NCI-H526 (cell line): ENCODE measurements around the gene GPC6.

Experiments
- DNase-seq, 2 experiments: peaks; one replicate each; lab custom pipeline; 2025; lab: John Stamatoyannopoulos, UW

GPC6 gene

DNA sequence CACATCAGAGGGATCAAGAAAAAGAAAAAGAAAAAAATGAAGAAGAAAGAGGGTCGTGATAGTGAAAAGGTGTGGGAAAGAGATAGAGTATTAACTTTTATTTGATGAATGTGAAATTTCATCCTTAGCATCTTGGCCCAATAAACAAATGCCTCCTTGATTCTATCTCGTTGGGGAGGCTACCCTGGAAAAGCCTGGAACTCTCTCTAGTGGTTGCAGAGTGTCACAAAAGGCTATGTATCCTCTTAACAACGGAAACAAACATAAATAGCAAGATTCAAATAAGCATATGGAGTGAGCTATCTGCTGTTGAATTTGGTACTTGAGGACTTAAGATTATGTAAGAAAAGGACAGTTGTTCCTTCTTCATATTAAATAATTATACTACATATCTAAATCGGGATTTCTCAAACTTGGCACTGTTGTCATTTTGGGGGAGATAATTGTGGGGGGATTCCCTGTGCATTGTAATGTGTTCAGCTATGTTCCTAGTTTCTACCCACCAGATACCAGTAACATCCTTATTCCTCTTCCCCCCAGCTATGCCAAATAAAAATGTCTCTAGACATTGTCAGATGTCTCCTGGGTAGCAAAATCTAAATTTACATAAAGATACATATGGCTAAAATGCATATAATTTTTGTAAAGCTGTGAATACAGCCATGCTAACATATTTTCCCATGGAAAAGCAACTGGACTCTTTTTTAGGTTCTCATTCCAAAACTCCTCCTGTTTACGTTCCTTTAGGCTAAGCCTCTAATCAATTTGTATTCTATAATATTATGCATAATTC lies 695.7 kb downstream of the GPC6 start:
- no peak for DNase-seq

DNA sequence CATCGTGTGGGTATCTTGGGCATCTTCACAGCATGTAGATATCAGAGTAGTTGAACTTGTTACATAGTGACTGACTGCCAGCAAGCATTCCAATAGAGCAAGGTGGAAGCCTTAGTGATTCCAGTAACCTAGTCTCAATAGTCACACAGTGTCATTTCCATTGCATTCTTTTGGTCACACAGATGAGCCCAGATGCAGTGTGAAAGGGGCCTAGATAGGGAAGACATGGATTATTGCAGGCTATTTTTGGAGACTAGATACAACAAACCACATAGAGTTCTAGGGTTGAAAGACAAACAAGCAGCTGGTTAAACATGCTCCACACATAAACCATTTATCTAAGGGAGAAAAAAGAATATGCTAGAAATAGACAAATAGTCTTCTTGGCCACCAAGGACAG lies 699.4 kb downstream of the GPC6 start:
- DNase-seq, result peak; percentile 49 to 77

DNA sequence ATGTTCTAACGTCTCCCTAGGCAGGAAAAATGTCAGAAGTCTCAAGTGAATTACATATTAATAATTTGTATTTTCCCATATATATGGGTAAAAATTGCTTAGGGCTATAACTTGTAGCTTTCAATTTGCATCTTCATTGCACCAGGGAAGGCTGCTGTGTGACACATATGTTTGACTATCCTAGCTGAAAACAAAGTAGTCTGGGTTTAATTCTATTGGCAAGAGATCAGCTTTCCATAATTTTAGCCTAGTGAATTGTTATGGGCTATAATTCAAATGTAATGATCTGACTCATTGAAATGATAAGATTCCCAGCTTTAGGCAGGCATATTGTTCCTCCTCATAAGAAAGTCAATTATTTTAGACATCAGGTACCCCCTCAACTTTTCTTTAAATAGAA lies 699.8 kb downstream of the GPC6 start:
- DNase-seq, result peak; percentile 53 to 77

DNA sequence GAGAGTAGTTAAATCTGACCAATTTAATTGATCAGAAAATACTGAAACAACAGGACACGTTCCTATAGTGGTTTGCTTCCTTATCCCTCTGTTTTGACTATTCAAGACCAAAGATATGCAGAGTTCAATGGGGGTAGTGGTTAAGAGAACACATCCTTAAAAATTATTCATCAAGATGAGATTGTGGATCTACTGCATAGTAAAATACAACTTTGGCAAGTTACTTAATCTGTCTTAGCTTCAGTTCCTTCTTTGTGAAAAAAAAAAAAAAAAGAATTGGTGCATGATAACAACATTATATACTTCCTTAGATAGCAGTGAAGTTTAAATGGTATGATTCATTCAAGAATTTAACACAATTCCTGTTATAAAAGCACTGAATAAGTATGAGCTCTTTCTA lies 700.8 kb downstream of the GPC6 start:
- DNase-seq, result no peak

DNA sequence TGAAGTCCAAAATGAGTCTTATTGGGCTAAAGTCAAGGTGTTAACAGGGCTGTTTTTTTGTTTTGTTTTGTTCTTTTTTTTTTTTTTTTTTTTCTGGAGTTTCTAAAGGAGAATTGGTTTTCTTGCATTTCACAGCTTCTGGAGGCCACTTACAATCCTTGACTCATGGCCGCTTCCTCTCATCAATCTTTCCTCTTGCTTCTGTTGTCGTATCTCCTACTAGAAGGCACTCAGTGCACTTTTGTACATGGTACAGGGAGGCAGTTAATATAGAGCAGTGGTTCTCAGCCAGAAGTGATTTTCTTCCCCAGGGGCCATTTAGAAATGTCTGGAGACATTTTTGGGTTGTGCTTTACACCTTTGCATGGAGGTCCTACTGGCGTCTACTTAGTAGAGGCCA lies 706.3 kb downstream of the GPC6 start:
- no peak for DNase-seq

DNA sequence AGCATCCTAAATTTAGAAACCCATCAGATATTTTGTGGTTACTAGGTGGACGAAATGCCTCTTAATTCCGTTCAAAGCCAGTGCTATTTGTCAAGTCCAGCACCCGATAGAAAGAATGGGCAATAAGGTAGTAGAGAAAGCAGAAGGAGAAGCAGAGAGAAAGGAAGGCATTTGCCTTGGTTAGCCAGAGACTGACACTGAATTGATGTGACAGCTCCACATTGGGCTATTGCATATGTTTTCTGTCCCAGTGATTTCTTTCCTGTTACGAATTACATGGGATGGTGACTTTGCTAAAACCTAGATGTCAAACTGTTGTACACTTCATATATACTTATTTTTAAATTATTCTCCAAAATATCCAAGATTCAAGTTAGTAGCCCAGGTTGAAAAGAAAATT lies 710.3 kb downstream of the GPC6 start:
- no peak for DNase-seq

DNA sequence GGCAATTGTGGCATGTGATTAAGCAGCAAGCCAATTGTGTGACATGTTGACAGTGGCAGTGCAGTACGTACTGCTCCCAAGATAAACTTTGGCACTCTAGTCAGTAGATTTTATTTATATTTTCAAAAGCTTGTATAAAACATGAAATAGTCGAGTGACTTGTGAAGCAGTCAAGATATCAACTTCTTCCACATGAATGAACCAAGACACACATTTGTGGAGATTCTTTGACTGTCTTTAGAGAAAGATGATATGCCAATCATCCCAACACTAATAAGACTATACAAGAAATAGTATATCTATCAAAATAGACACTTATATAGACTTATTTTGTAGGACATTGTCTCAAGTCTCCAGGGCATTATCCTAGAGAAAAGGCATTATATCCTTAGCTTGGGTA lies 714.8 kb downstream of the GPC6 start:
- DNase-seq, result no peak

DNA sequence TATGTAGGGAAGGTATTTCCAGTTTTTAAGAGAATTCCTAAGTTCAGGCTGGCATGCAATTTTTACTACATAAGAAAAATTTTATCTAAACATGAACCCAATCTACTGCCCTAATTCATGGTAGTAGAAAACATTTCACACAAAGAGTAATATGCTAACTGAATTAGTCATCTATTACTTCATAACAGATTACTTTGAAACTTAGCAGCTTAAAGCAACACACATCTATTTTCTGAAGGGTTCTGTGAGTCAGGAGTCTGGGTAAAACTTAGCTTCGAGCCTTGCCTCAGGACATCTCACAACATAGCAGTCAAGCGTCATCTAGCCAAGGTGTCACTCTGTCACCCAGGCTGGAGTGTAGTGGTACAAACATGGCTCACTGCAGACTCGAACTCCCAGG lies 715.4 kb downstream of the GPC6 start:
- DNase-seq, result no peak

DNA sequence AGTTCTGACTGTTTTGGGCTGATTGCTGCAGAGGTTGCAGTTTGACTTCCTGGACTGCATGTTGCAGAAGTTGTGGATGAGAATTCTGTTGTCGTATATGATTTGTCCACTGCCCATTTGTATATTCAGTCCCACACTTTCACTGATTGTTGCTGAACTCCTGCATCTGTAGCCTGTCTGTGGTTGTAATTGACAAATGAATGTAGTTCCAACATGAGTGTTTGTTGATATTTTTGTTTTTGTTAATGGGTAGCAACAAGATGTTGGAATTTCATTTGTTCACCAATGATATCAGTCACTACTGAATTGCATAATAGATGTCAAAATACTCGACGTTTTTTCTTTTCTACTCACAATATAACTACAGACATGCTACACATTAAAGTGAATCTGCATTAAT lies 719.0 kb downstream of the GPC6 start:
- no peak for DNase-seq

DNA sequence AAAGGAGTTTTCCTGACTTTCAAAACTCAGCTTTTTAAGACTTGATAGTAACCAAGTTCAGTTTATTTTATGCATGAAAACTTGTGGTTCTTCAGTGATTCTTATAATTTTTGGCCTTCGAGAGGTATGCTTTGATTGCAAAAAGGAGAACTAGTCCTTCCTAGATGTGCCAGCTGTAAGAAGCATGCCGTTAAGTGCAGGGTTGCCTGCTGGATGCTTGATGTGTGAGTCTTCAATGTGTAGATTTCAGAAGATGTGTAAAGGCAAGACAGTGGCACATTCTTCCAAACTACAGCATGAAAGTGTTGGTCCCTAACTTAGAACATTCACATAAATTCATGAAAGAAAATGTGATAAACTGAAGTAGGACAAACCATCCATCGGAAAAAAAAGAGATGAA lies 720.4 kb downstream of the GPC6 start:
- DNase-seq, result no peak

DNA sequence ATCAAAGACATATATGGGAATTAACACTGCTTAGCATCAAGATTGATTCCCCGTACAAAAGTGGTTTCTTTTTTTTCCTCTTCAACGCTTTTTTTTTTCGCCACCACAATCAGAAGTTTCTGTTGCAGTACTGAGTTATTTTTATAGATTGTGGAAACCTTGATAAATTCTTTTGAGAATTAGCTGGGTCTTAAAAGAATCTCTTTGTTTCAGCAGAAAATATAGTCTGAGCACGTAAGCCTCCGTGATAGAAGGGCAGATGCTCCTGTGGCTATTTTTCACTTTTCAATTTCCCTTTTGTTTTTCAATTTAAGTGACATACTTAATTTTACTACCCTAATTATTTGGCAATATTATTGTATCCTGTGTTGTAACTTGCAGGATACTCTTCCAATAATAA lies 721.0 kb downstream of the GPC6 start:
- DNase-seq, result no peak

DNA sequence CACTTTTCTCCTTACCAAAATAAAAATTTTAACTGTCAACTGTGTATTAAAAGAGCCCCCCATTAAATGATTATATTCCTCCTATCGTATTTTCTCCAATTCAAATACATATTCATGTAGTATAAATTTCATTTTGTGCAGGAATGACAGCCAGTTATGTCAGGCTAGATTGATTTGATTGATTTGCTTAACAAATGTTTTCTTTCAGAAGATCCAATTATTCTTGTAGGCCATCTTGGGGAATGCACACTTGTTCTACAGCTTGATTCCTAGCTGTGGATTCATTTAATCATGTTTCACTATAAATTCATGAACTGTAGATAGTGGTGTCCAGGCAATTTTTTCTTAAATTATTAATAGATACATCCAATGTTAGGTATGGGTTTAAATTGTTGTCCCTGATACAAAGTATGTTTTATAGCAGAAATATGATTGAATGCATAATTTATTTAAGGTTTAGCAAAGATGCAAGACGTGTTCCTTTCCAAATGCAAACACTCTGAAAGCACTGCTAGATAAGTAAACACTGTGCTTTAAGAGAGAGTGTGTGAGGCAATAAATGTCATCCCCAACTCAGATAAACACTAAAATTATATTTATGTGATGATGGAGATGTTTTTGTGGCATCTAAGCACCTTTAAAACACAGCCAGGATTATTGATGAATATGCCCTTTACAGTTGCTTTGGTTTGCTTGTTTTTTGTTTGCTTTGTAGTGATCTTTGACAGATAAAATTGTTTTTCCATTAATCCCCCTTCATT lies 721.7 kb downstream of the GPC6 start:
- peak; percentile 57 to 64 for DNase-seq

DNA sequence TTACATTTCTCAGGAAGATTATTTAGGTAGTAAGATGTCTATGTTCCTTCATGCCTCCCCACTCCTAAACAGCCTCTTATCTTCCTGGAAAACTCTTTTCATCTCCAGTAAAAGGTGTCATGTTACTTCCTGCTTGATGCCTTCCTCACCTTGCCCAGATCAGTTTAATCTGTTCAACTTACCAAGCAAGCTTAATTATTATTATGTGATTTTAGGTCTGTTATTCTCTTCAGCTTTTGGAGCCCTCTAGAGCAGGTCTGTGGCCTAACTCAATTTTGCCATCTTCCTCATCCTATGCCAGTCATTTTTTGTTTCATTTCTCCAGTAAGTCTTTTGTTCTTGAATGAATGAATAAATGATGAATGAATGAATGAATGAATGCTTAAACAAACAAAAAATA lies 724.5 kb downstream of the GPC6 start:
- DNase-seq, result peak in 1 of 2 experiments; percentile 31

DNA sequence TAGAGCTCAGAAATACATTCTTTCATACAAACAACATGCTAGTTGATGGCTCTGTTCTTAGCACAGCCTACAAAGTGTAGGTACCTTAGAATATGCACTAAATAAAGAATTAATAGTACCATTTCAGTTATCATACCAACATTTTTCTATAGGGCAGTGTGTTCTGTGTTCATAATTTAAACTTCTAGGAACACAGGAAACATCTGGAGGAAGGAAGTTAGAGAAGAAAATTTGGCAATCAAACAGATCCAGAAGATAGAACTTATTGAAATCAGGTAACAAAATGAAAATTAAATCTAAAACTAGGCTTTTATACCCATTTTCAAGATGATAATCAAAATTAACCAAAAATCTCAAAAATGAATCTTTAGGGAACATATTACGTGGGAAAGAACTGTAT lies 725.3 kb downstream of the GPC6 start:
- no peak for DNase-seq

DNA sequence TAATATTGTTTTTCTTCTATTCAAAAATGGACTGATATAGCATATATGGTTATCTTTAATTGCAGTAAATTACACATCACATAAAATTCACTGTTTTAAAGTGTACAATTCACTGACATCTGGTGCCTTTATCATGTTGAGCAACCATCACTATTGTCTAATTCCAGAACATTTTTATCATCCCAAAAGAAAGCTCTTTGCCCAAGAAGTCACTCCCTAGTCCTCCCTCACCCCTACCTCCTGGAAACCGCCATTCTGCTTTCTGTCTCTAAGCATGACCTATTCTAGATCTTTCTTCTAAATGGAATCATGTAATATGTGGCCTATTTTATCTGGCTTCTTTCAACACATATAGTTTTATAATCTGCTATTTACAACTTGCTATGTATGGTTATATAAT lies 727.2 kb downstream of the GPC6 start:
- DNase-seq, result no peak

DNA sequence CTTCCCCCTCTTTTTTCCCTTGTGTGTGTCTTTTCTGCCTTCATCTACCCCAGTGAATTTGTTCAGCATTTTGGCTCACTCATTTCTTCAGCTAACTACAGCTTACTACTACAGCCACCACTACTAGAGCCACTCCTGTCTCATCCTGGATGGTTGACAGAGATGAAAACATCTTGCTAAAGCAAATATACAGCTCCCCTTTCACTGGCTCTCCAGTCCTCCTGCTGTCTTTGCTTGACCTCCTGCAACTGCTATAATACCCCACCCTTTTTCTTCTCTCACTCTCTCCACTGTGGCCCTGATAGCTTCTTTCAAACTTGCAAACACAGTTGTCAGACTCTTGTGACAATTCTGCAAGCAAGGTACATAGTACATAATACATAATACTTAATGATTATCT lies 729.3 kb downstream of the GPC6 start:
- DNase-seq, result no peak

DNA sequence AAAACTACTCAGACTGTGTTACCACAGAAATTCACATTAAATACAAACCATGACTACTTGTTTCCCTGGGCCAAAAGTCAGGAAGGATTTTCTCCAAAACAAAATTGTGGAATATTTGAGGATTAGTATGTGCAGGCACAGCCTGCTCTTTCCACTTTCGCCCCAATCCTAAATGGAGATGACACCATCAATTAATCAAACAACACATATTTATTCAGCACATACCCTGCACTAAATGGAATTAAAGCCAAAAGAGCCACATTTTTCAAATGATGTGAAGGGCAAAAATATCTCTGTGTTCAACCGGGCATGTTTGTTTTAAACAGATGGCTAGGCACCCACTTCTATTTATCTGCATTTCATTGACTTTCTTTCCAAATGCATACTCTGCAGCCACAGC lies 729.8 kb downstream of the GPC6 start:
- no peak for DNase-seq

DNA sequence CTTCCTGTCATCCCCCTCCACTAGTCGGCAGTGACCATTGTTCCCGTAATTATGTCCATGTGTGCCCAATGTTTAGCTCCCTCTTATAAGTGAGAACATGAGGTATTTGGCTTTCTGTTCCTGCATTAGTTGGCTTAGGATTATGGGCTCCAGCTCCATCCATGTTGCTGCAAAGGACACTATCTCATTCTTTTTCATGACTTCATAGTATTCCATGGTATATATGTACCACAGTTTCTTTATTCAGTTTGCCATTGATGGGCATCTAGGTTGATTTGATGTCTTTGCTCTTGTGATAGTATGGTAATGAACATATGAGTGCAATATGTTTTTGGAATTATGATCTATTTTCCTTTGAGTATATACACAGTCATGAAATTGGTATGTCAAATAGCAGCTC lies 730.8 kb downstream of the GPC6 start:
- DNase-seq, result no peak

DNA sequence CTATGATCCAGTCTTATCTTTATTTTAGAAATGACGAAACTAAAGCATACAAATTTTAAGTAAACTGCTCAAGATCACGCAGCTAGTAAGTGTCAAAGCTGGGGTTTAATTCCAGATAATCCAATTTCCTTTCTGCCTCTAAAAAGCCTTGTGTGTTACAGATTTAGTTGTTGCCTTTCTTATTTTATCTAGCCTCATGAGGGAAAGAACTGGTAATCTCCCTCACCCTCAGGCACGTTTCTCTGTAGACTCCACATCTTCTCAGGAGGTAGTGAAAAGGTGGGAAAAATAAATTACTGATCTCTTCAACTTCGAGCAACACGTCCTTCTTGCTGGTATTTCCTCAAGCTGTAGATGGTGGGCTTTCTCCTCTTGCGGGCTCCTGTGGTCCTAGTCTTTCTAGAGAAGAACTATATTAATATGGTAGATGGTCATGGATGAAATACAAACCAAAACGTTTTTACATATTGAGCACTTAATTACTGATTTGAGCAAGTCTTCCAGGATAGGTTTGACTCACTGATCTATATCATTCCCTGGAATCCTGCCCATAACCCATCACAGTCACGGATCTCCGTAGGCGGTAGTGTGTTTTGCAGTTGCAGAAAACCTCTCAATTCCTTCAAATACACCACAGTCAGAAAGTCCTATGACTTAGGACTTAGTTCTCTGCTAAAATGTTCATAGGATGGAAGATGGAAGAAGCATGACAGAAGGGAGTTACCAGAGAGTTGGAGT lies 733.4 kb downstream of the GPC6 start:
- DNase-seq, result no peak

DNA sequence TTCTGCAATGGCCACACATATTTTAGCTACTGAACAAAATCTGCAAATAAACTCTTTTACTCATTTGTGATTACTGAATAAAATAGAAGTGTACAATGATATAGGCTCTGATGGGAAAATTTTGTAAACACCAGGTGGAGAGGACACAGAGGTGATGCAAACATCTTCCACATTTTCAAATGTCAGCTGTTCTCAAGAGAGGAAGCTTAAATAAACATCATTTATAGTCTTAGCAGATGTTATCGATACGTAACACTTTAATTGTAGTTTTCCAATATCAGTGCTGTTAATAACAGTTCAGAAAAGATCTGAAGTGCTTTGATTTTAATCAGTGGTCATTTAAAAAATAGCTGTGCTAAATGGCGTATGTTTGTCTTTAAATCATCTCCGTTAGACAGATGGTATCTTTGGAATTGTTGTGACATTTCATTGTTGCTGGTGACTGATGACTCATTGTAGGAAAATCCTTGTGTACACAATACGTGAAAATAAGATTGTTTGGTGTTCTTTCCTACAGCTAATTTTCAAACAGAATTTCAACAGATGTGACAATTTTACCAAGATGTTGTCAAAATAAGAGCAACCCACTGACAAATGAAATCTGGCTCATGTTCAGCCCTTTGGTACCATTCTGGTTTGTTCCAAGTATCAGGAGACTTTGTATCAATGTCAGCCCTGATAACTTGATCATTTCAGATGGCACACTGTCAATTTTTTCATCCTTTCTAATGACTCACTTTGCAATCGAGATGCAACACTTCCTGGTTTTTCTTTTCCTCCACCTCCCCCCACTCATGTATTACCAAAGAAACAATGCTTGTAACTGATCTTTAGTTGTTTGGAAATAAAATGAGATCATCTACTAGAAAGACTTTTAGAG lies 736.9 kb downstream of the GPC6 start:
- no peak for DNase-seq

DNA sequence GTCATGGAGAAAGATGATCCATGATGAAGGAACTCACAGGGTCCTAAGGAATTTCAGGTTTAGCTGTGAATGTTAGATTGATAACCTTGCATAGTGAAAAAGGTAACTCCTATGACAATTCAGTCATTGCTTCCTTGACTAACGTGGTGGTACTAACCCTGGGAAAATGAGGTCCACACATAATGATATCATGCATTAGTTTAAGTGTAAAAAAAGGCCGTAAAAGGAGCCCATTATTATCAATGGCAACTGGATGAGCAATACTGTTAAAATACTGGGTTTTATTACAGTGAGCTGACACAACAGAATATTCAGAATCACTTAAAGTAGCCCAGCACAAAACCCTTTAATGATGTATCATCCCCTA lies 737.5 kb downstream of the GPC6 start:
- no peak for DNase-seq

DNA sequence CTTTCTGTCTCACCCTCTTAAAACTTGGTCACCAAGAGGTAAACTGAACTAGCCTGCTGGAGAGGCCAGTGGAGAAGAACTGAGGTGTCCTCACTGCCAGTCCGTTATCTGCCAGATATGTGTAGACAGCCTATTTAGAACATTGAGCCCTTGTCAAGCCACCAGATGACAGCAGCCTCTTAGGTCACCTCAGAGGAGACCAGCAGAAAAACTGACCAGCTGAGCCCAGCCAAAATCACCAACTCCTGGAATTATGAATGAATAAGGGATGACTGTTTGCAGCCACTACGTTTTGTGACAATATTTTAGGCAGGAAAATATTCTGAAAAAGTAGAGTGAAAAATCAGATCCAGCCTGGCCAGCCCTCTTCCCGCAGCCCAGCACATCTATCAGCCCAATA lies 739.0 kb downstream of the GPC6 start:
- no peak for DNase-seq
